GM20431 (cell line): ENCODE results near the gene AFAP1L2.

Source experiments
- in situ Hi-C: fragments of 300-500 bp; cut with MseI, MboI; formaldehyde crosslinking; loops from one replicate; pipeline ENCODE4 v1.15.0; 2020; ENCODE audit warnings: low sequenced_read_pairs; ENCODE audit not compliant: unreplicated experiment

AFAP1L2 gene

GRCh38 chr10:114301177-114301576, 103.1 kb downstream of the AFAP1L2 start:
- in situ Hi-C loops, result no loop called here

- in situ Hi-C loops, result no loop called here
These were observed 104.2 kb downstream of the AFAP1L2 start for GRCh38 chr10:114300036-114300645.

DNA sequence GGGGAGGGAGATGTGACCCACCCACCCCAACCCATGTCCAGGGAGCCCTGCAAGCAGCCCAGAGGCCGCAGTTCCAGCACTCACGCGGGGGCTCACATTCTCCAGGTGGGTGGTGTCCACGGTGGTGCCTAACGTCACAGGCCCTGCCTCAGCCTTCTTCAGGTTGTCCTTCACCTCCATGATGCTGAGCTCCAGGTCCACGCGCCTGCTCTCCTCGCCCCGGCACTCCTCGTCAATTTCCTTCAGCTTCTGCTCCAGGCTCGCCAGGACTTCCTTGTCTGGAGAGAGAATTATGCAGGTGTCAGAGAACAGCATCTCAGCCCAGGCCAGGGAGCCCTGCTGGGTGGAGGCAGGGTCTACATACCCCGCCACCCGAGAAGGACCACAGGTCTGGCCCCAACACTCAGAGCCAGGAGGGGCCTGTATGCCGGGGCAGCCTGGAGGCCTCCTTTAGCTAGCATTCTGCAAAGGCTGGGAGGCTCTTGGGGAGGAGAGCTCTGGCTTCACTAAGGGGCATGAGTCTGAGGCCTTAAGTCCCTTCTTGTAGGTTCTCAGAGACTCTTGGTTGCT, 107.1 kb downstream of the AFAP1L2 start:
- in situ Hi-C loops, result no loop called here

DNA sequence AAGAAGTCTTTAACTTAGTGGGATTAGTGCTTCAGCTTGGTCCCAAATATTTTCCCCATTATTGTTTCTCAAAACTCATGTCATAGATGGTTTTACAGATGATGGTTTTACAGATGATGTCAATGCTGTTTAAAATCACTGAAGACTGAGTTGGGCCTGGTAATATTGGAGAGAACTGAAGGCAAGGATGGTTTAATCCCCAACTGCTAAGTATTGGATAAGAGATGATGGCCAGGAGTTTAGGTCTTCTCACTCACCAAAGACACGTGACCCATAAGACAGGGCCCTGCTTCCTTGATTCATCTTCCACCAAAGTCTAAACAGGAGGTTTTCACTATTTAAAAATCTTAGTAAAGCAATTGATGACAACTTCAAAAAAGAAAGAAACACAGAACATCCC, 108.9 kb downstream of the AFAP1L2 start:
- in situ Hi-C loops, result no loop called here

DNA sequence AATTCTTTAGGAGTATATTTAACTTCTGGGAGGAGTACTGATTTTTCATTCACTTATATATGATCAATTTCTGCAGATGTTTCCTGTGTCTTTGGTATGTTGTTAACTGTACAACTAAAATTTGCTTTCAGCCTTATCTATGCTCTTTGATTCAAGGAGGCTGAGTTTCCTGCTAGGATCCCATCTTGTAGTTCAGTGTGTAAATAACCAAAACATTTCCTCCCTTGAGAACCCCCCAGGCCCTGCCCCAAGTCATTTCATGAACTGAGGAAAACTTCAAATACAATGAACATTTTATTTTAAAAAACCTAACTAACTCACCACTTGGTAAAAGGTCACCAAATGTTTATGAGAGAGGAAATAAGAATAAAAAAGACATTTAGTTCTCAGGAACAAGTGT, 109.8 kb downstream of the AFAP1L2 start:
- in situ Hi-C loops, result no loop called here

DNA sequence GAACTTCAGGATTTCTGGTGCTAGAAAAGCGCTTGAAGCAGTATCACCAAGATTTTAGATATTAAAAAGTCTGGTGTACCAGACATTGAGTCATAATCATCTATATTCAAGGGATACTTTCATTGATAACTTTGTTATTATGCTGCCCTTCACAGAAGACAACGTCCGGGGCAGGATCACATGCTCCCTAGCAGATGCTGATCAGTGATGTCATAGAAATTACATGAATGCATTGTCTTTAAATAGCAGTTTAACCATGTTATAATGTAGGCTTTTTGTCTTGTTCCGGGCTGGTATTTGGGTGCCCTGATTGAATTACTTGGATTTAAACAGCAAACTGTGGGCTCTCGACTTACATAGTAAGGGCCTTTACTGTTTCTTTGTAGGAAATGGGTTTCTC, 111.2 kb downstream of the AFAP1L2 start:
- in situ Hi-C loops, result no loop called here

GRCh38 chr10:114291516-114291915, 112.8 kb downstream of the AFAP1L2 start:
- in situ Hi-C loops, result no loop called here

DNA sequence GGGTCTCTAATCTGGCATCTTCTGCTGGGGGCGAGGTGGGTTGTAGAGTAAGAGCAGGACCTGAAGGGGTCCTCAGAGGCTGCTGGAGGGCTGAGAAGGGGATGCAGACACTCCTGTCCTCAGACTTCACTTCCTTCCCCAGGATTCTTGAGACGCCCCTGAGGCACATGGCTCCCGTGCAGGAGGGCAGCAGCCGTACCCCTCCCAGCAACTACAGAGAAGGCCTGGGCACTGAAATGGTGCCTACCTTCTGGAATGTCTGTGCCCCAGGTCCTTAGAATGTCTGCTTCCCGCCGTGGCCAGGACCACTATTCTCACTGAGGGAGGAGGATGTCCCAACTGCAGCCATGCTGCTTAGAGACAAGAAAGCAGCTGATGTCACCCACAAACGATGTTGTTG, 113.2 kb downstream of the AFAP1L2 start:
- in situ Hi-C loops, result no loop called here

DNA sequence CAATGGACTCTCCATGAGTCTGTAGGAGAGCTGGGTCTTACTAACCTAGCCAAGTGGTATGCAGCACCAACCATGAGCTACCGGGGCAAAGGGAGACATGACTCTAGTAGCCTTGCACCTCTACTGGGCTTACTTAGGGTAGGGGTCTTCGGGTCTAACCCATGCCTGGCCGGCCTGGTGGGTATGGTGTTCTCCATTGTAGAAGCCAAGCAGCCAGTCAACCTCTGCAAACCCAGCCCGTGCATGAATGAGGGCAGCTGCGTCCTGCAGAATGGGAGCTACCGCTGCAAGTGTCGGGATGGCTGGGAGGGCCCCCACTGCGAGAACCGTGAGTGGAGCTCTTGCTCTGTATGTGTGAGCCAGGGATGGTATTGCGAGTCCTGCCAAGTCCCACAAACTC, 114.3 kb downstream of the AFAP1L2 start:
- in situ Hi-C loops, result no loop called here

DNA sequence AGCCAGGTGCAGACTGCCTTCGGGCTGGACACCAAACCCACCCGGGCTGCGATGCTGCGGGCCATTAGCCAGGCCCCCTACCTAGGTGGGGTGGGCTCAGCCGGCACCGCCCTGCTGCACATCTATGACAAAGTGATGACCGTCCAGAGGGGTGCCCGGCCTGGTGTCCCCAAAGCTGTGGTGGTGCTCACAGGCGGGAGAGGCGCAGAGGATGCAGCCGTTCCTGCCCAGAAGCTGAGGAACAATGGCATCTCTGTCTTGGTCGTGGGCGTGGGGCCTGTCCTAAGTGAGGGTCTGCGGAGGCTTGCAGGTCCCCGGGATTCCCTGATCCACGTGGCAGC, 115.2 kb downstream of the AFAP1L2 start:
- in situ Hi-C loops, result no loop called here

DNA sequence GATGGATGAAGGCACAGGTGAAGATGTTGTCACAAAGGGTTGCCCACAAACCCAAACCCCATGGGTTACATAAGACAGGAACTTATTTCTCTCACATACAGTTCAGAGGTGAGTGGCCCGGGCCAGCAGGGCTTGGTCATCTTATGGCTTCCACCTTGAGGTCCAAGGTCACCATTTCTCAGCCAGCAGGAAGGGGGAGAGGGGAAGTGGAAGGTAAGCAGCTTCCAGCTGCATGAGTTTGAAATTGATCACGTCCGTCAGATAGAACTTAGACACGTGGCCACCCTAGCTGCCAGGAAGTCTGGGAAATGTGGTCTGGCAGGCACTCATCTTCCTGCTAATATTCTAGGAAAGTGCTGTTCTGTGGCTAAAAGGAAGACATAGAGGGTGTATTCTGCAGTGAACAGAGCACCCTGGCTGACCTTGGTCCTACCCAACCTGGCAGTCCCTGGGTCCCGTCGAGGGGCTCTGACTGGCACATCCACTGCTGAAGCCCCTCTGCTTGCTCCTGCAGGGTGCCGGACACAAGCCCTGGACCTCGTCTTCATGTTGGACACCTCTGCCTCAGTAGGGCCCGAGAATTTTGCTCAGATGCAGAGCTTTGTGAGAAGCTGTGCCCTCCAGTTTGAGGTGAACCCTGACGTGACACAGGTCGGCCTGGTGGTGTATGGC, 115.7 kb downstream of the AFAP1L2 start:
- in situ Hi-C loops, result no loop called here

GRCh38 chr10:114286921-114287320, 117.4 kb downstream of the AFAP1L2 start:
- in situ Hi-C loops, result no loop called here

DNA sequence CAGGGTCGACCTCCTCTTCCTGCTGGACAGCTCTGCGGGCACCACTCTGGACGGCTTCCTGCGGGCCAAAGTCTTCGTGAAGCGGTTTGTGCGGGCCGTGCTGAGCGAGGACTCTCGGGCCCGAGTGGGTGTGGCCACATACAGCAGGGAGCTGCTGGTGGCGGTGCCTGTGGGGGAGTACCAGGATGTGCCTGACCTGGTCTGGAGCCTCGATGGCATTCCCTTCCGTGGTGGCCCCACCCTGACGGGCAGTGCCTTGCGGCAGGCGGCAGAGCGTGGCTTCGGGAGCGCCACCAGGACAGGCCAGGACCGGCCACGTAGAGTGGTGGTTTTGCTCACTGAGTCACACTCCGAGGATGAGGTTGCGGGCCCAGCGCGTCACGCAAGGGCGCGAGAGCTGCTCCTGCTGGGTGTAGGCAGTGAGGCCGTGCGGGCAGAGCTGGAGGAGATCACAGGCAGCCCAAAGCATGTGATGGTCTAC, 118.3 kb downstream of the AFAP1L2 start:
- in situ Hi-C loops, result no loop called here

- in situ Hi-C loops, result no loop called here
These were observed 119.8 kb downstream of the AFAP1L2 start for GRCh38 chr10:114284346-114285071.

GRCh38 chr10:114283535-114284234, 120.6 kb downstream of the AFAP1L2 start:
- in situ Hi-C loops, result no loop called here

- in situ Hi-C loops, result no loop called here
These were observed 121.2 kb downstream of the AFAP1L2 start for GRCh38 chr10:114283091-114283490.

- in situ Hi-C loops, result no loop called here
These were observed 121.8 kb downstream of the AFAP1L2 start for GRCh38 chr10:114282526-114282925.

DNA sequence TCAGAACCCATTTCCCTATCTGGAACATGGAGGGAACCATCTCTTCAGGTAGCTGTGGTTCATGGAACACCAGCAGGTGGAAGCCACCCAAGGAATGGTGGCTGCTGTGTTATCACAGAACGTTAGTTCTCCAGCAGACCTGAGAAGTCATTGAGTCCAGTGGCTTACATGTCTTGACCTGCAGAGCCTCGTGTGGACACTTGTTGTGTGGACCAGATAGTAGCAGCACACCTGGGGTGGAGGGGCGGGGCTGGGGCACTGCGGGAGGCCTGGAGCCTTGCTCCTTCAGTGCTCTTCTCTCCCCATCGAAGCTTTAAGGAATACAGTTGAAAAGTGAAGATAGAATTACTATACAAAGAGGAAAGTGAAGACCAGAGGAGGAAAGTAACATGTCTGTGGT, 122.8 kb downstream of the AFAP1L2 start:
- in situ Hi-C loops, result no loop called here

DNA sequence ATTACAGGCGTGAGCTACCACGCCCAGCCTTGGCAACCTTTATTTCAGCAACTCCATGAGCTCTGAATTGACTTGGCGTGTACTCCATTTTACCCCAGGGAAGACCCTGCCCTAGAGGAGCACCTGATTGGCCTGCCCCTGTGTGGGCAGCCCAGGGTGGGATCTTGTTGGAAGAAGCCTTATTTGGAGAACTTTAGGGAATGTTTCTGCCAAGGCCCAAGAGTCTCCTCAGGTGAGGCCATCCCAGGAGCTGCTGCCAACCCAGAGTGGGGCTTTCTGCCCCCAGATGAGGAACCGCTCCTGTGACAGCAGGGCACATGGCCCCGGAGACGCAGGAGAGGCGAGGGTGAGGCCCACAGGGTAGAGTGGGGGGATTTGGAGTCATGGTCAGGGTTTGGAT, 123.3 kb downstream of the AFAP1L2 start:
- in situ Hi-C loops, result no loop called here

DNA sequence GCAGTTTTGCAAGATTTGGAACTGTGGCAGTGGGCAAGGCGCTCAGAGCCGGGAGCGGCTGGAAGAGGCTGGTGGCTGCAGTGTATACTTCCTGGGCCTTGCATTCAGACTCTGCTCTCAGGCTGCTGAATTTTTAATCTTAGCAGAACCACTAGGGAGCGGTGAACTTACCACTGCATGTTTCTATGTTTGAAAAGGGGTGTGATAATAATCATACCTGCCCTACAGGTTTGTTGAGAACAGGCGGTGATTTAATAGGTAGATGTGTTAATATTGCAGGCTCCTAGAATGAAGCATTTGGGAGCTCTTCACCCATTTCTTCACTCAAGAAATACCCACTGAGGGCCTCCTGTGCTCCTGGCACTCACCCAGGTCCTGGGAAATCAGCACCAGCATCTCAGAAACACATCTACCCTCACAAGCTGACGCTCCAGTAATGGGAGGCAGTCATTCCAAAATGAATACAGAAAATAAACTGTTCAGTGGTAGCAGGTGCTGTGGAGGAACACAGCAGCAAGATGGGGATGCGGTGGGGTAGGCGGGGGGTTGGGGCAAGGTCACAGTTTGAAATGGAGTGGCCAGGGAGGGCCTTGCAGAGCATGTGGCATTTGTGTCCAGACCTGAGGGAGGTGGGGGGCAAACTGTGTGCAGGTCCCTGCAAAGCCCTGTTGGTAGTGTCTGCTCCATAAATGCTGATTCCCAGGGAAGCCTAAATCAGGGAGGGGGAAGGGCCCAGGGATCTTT, 124.2 kb downstream of the AFAP1L2 start:
- in situ Hi-C loops, result no loop called here
